AG09319 (cell line): Measurements from ENCODE around the gene PHF21B.

Source experiments
- DNase-seq: peaks from one replicate; pipeline ENCODE4 v3.0.0-alpha.2; 2010; ENCODE audit warnings: low read depth; ENCODE audit errors: extremely low read depth
- CTCF ChIP-seq: IDR thresholded peaks from 2 replicates; pipeline ENCODE4 v1.5.1; 2011; ENCODE audit warnings: low read depth, mild to moderate bottlenecking, inconsistent platforms, low read length, moderate library complexity

Gene PHF21B

GRCh38 chr22:44942056-44942455 lies 67.7 kb downstream of the PHF21B start:
- TF ChIP-seq CTCF: no peak
- DNase-seq: no peak

- DNase-seq: no peak
- TF ChIP-seq CTCF: no peak
These were observed 68.6 kb downstream of the PHF21B start for GRCh38 chr22:44941207-44941606.

GRCh38 chr22:44940130-44940529 lies 69.7 kb downstream of the PHF21B start:
- no peak for DNase-seq
- no peak for TF ChIP-seq CTCF

- no peak for TF ChIP-seq CTCF
- DNase-seq: no peak
These were observed 70.4 kb downstream of the PHF21B start for GRCh38 chr22:44939451-44939850.

- TF ChIP-seq CTCF: no peak
- DNase-seq: no peak
These were observed 70.9 kb downstream of the PHF21B start for GRCh38 chr22:44938886-44939285.

GRCh38 chr22:44937216-44937615 lies 72.6 kb downstream of the PHF21B start:
- DNase-seq: no peak
- TF ChIP-seq CTCF: no peak

GRCh38 chr22:44936201-44936600 lies 73.6 kb downstream of the PHF21B start:
- no peak for DNase-seq
- no peak for TF ChIP-seq CTCF
